Astrocyte (in vitro differentiated cells and primary cell): ENCODE results near the gene PHYKPL.

Experiments used
- EZH2 ChIP-seq: IDR thresholded peaks from 2 replicates; pipeline ENCODE4 v1.6.1; 2012; ENCODE audit warnings: mild to moderate bottlenecking, low read length, inconsistent platforms; ENCODE audit not compliant: insufficient read depth
- TF ChIP-seq, protein P1 (sequence below): IDR thresholded peaks from 2 replicates; pipeline ENCODE4 v1.5.1; 2011; ENCODE audit warnings: low read depth, mild to moderate bottlenecking, inconsistent platforms, low read length, moderate library complexity; ENCODE audit not compliant: insufficient read depth

DNA sequence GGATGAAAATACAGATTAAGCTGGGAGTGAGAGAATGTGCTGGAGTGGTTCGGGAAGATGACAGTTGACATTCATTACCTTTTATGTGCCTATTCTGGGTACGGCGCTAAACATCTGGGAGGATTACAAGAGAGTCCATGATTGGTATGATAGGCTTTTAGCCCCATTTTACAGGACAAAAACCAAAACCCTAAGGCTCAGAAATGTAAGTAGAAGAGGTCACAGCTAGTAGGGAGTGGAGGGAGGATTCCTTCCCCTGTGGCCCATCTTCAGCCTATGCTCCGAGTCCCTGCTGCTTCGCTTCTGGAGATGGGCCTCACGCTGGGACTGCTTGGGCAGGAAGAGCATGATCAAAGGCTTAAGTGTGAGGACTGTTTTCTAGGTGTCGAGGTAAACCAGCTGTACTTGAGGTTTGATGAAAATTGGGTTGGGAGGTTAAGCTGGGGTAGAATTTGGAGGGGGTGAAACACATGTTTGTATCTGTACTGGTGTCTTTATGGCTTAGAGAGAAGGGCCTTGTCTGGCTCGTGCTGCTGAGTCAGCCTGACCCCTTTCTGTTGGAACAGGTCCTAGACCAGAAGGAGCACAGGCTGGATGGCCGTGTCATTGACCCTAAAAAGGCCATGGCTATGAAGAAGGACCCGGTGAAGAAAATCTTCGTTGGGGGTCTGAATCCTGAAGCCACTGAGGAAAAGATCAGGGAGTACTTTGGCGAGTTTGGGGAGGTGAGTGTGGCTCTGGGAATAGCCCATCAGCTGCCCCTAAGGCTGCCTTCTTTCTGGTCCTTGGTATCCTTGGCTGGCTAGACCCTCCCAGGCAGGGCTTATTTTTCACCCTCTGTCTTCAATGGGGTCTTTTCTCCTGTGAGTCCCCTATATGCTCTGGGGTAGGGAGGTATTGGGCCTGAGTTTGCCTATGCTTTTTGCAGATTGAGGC is 26.2 kb downstream of the PHYKPL start:
- no peak for TF ChIP-seq EZH2
- TF ChIP-seq, protein P1, sequence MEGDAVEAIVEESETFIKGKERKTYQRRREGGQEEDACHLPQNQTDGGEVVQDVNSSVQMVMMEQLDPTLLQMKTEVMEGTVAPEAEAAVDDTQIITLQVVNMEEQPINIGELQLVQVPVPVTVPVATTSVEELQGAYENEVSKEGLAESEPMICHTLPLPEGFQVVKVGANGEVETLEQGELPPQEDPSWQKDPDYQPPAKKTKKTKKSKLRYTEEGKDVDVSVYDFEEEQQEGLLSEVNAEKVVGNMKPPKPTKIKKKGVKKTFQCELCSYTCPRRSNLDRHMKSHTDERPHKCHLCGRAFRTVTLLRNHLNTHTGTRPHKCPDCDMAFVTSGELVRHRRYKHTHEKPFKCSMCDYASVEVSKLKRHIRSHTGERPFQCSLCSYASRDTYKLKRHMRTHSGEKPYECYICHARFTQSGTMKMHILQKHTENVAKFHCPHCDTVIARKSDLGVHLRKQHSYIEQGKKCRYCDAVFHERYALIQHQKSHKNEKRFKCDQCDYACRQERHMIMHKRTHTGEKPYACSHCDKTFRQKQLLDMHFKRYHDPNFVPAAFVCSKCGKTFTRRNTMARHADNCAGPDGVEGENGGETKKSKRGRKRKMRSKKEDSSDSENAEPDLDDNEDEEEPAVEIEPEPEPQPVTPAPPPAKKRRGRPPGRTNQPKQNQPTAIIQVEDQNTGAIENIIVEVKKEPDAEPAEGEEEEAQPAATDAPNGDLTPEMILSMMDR: no peak
